ENCODE data around the gene GSTA3. TPM values are rescaled to one million over a fixed set of nuclear protein-coding genes. Genes with fewer than 3 reads are reported as not detected.

The GSTA3 gene
- total and polyA plus RNA-seq, 2 of the 13 experiments (the other 11 are each of a cell fraction or from before 2014, with no cell fraction given): not detected

DNA sequence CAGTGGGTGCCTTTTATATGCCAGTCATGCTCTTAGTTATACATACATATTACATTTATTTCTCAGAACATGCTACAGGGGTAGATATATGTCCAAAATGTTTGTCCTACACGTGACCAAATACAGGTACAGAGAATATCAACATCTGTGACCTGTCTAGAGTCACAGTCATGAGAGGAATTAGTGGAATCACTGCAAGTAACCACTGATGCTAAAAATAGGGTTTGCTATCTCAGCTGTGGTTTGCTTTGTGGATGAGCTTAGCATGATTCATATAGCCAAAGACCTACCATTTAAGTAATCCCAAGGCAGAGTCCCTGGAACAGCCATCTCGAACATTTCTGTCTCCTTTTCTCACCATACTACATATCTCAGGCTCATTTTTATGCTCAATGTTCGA is 32.3 kb downstream of the GSTA3 start (continued):
- TF ChIP-seq ZNF839 (CRISPR knock-in tag; IDR thresholded peaks at IDR 0.05; ENCODE audit: borderline replicate concordance) (no peak), NONO (IDR thresholded peaks at IDR 0.05) (no peak), NONO (CRISPR knock-in tag; conservative IDR thresholded peaks at IDR 0.05) (no peak)
- TF ChIP-seq, protein P1, sequence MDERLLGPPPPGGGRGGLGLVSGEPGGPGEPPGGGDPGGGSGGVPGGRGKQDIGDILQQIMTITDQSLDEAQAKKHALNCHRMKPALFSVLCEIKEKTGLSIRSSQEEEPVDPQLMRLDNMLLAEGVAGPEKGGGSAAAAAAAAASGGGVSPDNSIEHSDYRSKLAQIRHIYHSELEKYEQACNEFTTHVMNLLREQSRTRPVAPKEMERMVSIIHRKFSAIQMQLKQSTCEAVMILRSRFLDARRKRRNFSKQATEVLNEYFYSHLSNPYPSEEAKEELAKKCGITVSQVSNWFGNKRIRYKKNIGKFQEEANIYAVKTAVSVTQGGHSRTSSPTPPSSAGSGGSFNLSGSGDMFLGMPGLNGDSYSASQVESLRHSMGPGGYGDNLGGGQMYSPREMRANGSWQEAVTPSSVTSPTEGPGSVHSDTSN (CRISPR knock-in tag; IDR thresholded peaks at IDR 0.05): no peak

- no peaks in the 10 kb centered on the region for H3K36me3 ChIP-seq (replicated peaks in 1 of 2; ENCODE audit: control insufficient read depth in 1 of 2, insufficient read depth in 2 of 2, low read length in 2 of 2)
- intact Hi-C loops (cut with micrococcal nuclease; ENCODE audit: unreplicated experiment) (no loop called here), in situ Hi-C loops (cut with HindIII; ENCODE audit: extremely low pct_ligation_motif_present, low pct_unique_long_range_greater_than_20kb) (no loop called here)
- no peak overlapping the region for H2AFZ ChIP-seq (ENCODE audit: low read length)
- ChIA-PET CTCF (ENCODE audit: low intra/inter-chr PET ratio, low total read pairs) (no interaction called here), POLR2A (no interaction called here)
- WGBS (ENCODE audit: low lambda C conversion rate): 37% methylated on average over 7 of the region's 7 CpGs
- BruUV-seq (replicated peaks): no TSS peak
- no peaks in the 10 kb centered on the region for H3K9me3 ChIP-seq (ENCODE audit: low read length)
- H3K4me1 ChIP-seq (ENCODE audit: insufficient read depth, low read length): peaks cover 16% of the 10 kb centered on the region
- 0 out of 5 replicates have a peak, but pooled peaks cover 0 to 5% of the 10 kb centered on the region in 2 experiments for H3K27me3 ChIP-seq (ENCODE audit: control insufficient read depth in 1 of 2, insufficient read depth in 2 of 2, low read length in 2 of 2)
- no peak overlapping the region for H3K27ac ChIP-seq (ENCODE audit: extremely low read length, insufficient read depth, low read length)
- H3K4me2 ChIP-seq (ENCODE audit: low read depth, low read length): no peak overlapping the region; the same call in 1 of the 2 replicates
- peak; percentile 18 for DNase-seq (ENCODE audit: low spot score)
- ATAC-seq: no peak; the same call in 2 of the 3 replicates
- no peak overlapping the region for H3K4me3 ChIP-seq (replicated peaks in 1 of 3; ENCODE audit: insufficient read depth in 1 of 3, low read depth in 2 of 3, low read length in 3 of 3)
- H3K9ac ChIP-seq (ENCODE audit: insufficient read depth, low read depth, low read length): no peak overlapping the region
- H3K79me2 ChIP-seq (ENCODE audit: insufficient read depth, low read length): no peaks in the 10 kb centered on the region
- FAIRE-seq: no peak
- H4K20me1 ChIP-seq (ENCODE audit: insufficient read depth, low read length): no peaks in the 10 kb centered on the region
- TF ChIP-seq, protein P2, sequence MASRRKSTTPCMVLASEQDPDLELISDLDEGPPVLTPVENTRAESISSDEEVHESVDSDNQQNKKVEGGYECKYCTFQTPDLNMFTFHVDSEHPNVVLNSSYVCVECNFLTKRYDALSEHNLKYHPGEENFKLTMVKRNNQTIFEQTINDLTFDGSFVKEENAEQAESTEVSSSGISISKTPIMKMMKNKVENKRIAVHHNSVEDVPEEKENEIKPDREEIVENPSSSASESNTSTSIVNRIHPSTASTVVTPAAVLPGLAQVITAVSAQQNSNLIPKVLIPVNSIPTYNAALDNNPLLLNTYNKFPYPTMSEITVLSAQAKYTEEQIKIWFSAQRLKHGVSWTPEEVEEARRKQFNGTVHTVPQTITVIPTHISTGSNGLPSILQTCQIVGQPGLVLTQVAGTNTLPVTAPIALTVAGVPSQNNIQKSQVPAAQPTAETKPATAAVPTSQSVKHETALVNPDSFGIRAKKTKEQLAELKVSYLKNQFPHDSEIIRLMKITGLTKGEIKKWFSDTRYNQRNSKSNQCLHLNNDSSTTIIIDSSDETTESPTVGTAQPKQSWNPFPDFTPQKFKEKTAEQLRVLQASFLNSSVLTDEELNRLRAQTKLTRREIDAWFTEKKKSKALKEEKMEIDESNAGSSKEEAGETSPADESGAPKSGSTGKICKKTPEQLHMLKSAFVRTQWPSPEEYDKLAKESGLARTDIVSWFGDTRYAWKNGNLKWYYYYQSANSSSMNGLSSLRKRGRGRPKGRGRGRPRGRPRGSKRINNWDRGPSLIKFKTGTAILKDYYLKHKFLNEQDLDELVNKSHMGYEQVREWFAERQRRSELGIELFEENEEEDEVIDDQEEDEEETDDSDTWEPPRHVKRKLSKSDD (CRISPR knock-in tag; IDR thresholded peaks at IDR 0.05; ENCODE audit: low read depth): no peak
- TF ChIP-seq ZNF576 (CRISPR knock-in tag; IDR thresholded peaks at IDR 0.05) (no peak), MXD4 (CRISPR knock-in tag; IDR thresholded peaks at IDR 0.05) (no peak), GATAD2A (CRISPR knock-in tag; IDR thresholded peaks at IDR 0.05) (0 out of 2 replicates have a peak, but pooled peaks have one; percentile 23), ATF1 (CRISPR knock-in tag; IDR thresholded peaks at IDR 0.05) (no peak), FOSL2 (CRISPR knock-in tag; IDR thresholded peaks at IDR 0.05) (no peak), NONO (IDR thresholded peaks at IDR 0.05) (no peak), NONO (CRISPR knock-in tag; conservative IDR thresholded peaks at IDR 0.05) (no peak)
- TF ChIP-seq, protein P3, sequence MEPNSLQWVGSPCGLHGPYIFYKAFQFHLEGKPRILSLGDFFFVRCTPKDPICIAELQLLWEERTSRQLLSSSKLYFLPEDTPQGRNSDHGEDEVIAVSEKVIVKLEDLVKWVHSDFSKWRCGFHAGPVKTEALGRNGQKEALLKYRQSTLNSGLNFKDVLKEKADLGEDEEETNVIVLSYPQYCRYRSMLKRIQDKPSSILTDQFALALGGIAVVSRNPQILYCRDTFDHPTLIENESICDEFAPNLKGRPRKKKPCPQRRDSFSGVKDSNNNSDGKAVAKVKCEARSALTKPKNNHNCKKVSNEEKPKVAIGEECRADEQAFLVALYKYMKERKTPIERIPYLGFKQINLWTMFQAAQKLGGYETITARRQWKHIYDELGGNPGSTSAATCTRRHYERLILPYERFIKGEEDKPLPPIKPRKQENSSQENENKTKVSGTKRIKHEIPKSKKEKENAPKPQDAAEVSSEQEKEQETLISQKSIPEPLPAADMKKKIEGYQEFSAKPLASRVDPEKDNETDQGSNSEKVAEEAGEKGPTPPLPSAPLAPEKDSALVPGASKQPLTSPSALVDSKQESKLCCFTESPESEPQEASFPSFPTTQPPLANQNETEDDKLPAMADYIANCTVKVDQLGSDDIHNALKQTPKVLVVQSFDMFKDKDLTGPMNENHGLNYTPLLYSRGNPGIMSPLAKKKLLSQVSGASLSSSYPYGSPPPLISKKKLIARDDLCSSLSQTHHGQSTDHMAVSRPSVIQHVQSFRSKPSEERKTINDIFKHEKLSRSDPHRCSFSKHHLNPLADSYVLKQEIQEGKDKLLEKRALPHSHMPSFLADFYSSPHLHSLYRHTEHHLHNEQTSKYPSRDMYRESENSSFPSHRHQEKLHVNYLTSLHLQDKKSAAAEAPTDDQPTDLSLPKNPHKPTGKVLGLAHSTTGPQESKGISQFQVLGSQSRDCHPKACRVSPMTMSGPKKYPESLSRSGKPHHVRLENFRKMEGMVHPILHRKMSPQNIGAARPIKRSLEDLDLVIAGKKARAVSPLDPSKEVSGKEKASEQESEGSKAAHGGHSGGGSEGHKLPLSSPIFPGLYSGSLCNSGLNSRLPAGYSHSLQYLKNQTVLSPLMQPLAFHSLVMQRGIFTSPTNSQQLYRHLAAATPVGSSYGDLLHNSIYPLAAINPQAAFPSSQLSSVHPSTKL (CRISPR knock-in tag; IDR thresholded peaks at IDR 0.05): 0 out of 2 replicates have a peak, but pooled peaks have one; percentile 15
- TF ChIP-seq, protein P4, sequence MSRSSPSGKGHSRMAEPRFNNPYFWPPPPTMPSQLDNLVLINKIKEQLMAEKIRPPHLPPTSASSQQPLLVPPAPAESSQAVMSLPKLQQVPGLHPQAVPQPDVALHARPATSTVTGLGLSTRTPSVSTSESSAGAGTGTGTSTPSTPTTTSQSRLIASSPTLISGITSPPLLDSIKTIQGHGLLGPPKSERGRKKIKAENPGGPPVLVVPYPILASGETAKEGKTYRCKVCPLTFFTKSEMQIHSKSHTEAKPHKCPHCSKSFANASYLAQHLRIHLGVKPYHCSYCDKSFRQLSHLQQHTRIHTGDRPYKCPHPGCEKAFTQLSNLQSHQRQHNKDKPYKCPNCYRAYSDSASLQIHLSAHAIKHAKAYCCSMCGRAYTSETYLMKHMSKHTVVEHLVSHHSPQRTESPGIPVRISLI (CRISPR knock-in tag; IDR thresholded peaks at IDR 0.05; ENCODE audit: borderline replicate concordance): peak; percentile 27; the same call in 1 of the 2 replicates
Observed at GRCh38 chr6:52876056-52876787, 33.3 kb downstream of the GSTA3 start.

Data from HepG2 (cell line).